IMR-90 (cell line): Measurements from ENCODE around the gene STAC3. TPM values are rescaled to one million over a fixed set of nuclear protein-coding genes. Genes with fewer than 3 reads are reported as not detected.

Source experiments
- ATAC-seq: fragments of 200-7000 bp; cut with Tn5 transposase; 2 replicates; pipeline ENCODE4 v1.9.1; 2020; ENCODE audit warnings: low read depth, mild to moderate bottlenecking, moderate library complexity
- BruUV-seq: library from RNA; stranded (reverse); fragments of 400-500 nt; replicated peaks from 2 replicates; lab custom pipeline; 2021; lab: Mats Ljungman, UMichigan
- CTCF ChIA-PET: fragments of 300-600 bp; formaldehyde crosslinking; extraction: SDS; loops from one replicate; lab custom pipeline; 2021; ENCODE audit warnings: antibody characterized with exemption; lab: Yijun Ruan, JAX
- POLR2A ChIA-PET: fragments of 300-600 bp; sonication (Branson Sonifier 250); formaldehyde crosslinking; loops from one replicate; lab custom pipeline; 2022; ENCODE audit warnings: antibody characterized with exemption; ENCODE audit not compliant: unreplicated experiment; lab: Charles Lee
- DNase-seq: peaks from one replicate; pipeline ENCODE4 v3.0.0; 2013
- H2AFZ ChIP-seq: replicated peaks from 2 replicates; pipeline ENCODE3; 2013; ENCODE audit warnings: low read length, mild to moderate bottlenecking; ENCODE audit not compliant: poor library complexity
- H2AK5ac ChIP-seq: 2 replicates; pipeline ENCODE4 v1.6.1; 2013; ENCODE audit warnings: low read depth, low read length, inconsistent platforms
- H2AK9ac ChIP-seq: replicated peaks from 2 replicates; pipeline ENCODE3; 2013; ENCODE audit warnings: mild to moderate bottlenecking, low read depth, low read length, moderate library complexity; ENCODE audit not compliant: poor library complexity
- H2BK120ac ChIP-seq: 2 replicates; pipeline ENCODE4 v1.6.1; 2013; ENCODE audit warnings: low read depth, low read length, inconsistent platforms
- H2BK15ac ChIP-seq: 3 replicates; pipeline ENCODE4 v1.6.1; 2013; ENCODE audit warnings: low read depth, low read length, inconsistent platforms
- H2BK20ac ChIP-seq: 2 replicates; pipeline ENCODE4 v1.6.1; 2013; ENCODE audit warnings: low read depth, mild to moderate bottlenecking, inconsistent platforms, low read length, moderate library complexity
- H2BK5ac ChIP-seq: 2 replicates; pipeline ENCODE4 v1.6.1; 2013; ENCODE audit warnings: mild to moderate bottlenecking, low read depth, low read length, inconsistent platforms; ENCODE audit not compliant: poor library complexity, severe bottlenecking
- H3K14ac ChIP-seq: replicated peaks from 2 replicates; pipeline ENCODE4 v1.6.1; 2013; ENCODE audit warnings: low read depth, low read length, inconsistent platforms
- H3K18ac ChIP-seq: 2 replicates; pipeline ENCODE4 v1.6.1; 2013; ENCODE audit warnings: low read depth, low read length, control low read depth
- H3K23ac ChIP-seq: 2 replicates; pipeline ENCODE4 v1.6.1; 2013; ENCODE audit warnings: low read depth, low read length, inconsistent platforms
- H3K27ac ChIP-seq: 2 replicates; pipeline ENCODE4 v1.5.1; 2013; ENCODE audit warnings: mild to moderate bottlenecking, control low read depth, low read length; ENCODE audit not compliant: insufficient read depth
- H3K27me3 ChIP-seq: 2 replicates; pipeline ENCODE4 v1.6.1; 2013; ENCODE audit warnings: low read length; ENCODE audit not compliant: control insufficient read depth, insufficient read depth
- H3K36me3 ChIP-seq: 2 replicates; pipeline ENCODE4 v1.6.1; 2013; ENCODE audit warnings: low read length, mixed read lengths; ENCODE audit not compliant: control insufficient read depth, insufficient read depth
- H3K4ac ChIP-seq: 2 replicates; pipeline ENCODE4 v1.6.1; 2013; ENCODE audit warnings: low read depth, low read length, inconsistent platforms
- H3K4me1 ChIP-seq: 2 replicates; pipeline ENCODE4 v1.6.1; 2013; ENCODE audit warnings: low read length, mixed read lengths; ENCODE audit not compliant: control insufficient read depth, insufficient read depth
- H3K4me2 ChIP-seq: 2 replicates; pipeline ENCODE4 v1.6.1; 2013; ENCODE audit warnings: low read depth, mild to moderate bottlenecking, control low read depth, low read length, moderate library complexity
- H3K4me3 ChIP-seq: 2 replicates; pipeline ENCODE4 v1.5.1; 2013; ENCODE audit warnings: low read depth, mild to moderate bottlenecking, control low read depth, low read length, moderate library complexity; ENCODE audit not compliant: insufficient read depth
- H3K56ac ChIP-seq: 2 replicates; pipeline ENCODE4 v1.6.1; 2013; ENCODE audit warnings: low read length, inconsistent platforms; ENCODE audit not compliant: insufficient read depth; ENCODE audit errors: extremely low read depth
- H3K79me1 ChIP-seq, 2 experiments: 2 replicates each; pipeline ENCODE4 v1.6.1; 2013; ENCODE audit warnings: low read length in 2 of 2, inconsistent platforms in 1 of 2, low read depth in 1 of 2
- H3K9ac ChIP-seq: 2 replicates; pipeline ENCODE4 v1.6.1; 2013; ENCODE audit warnings: low read depth, low read length, control low read depth
- H3K9me1 ChIP-seq: 2 replicates; pipeline ENCODE4 v1.6.1; 2013; ENCODE audit warnings: low read length, inconsistent platforms; ENCODE audit not compliant: insufficient read depth
- H3K9me3 ChIP-seq: 2 replicates; pipeline ENCODE4 v1.6.1; 2013; ENCODE audit warnings: low read length; ENCODE audit not compliant: control insufficient read depth, insufficient read depth
- H4K20me1 ChIP-seq: 2 replicates; pipeline ENCODE4 v1.6.1; 2013; ENCODE audit warnings: low read length, inconsistent platforms; ENCODE audit not compliant: insufficient read depth
- H4K5ac ChIP-seq: 2 replicates; pipeline ENCODE4 v1.6.1; 2013; ENCODE audit warnings: mild to moderate bottlenecking, low read depth, low read length, control low read depth
- H4K8ac ChIP-seq, 2 experiments: 2 replicates each; pipeline ENCODE4 v1.6.1; 2013; ENCODE audit warnings: low read depth in 2 of 2, low read length in 2 of 2, control low read depth in 1 of 2, inconsistent platforms in 1 of 2
- H4K91ac ChIP-seq: 2 replicates; pipeline ENCODE4 v1.6.1; 2013; ENCODE audit warnings: low read depth, low read length, inconsistent platforms; ENCODE audit not compliant: insufficient read depth
- MAFK ChIP-seq: IDR thresholded peaks from 2 replicates; pipeline ENCODE4 v1.6.1; 2012; ENCODE audit warnings: low read depth, low read length, improper control_type of control experiment
- MXI1 ChIP-seq: IDR thresholded peaks from 2 replicates; pipeline ENCODE4 v1.6.1; 2012; ENCODE audit warnings: low read depth, mild to moderate bottlenecking, low read length, moderate library complexity, borderline replicate concordance
- POLR2A ChIP-seq: IDR thresholded peaks from 2 replicates; pipeline ENCODE4 v1.6.1; 2012; ENCODE audit warnings: mild to moderate bottlenecking, low read depth, low read length
- WGBS, 2 experiments: methylation state at CpG; one replicate each; pipeline versions ENCODE4 v1.1.5 to v1.1.7; 2013; ENCODE audit warnings: missing lambda C conversion rate in 2 of 2; ENCODE audit not compliant: insufficient read length in 1 of 2; ENCODE audit errors: extremely low coverage in 2 of 2; 5-methylcytosine and 5-hydroxymethylcytosine counted together
- dilution Hi-C: fragments of 300-500 bp; cut with HindIII; formaldehyde crosslinking; loops from one replicate; pipeline ENCODE4 v1.14.3; 2018; ENCODE audit warnings: low sequenced_read_pairs; ENCODE audit not compliant: unreplicated experiment
- in situ Hi-C: fragments of 300-500 bp; cut with MboI; formaldehyde crosslinking; loops from 3 replicates; pipeline ENCODE4 v1.14.3; 2019; ENCODE audit warnings: low sequenced_read_pairs, inconsistent platforms, mixed read lengths
- intact Hi-C: fragments of 100-400 bp; cut with micrococcal nuclease; formaldehyde crosslinking; loops from 2 replicates; pipeline ENCODE4 v1.10.0; 2022
- polyA plus RNA-seq, 3 experiments: library from polyadenylated mRNA; depleted of rRNA; stranded (reverse); fragments of >200 nt; gene quantifications; 2 replicates each; pipeline ENCODE4 v1.2.3, GENCODE V29; 2012; ENCODE audit warnings: low replicate concordance in 1 of 3
- total RNA-seq: library from RNA; depleted of rRNA; stranded (reverse); fragments of >200 nt; gene quantifications from 2 replicates; pipeline ENCODE4 v1.2.3, GENCODE V29; 2012

The STAC3 gene
- total and polyA plus RNA-seq, 2 of the 4 experiments (the other 2 are of a cell fraction) = 0.18 to 0.67 TPM

- Histone ChIP-seq H3K4ac (no peak overlapping the region), H3K36me3 (peaks cover 49% of the 10 kb centered on the region), H2AFZ (peak overlapping the region; percentile 47), H3K9me1 (no peaks in the 10 kb centered on the region), H2BK15ac (no peak overlapping the region), H2AK9ac (peak overlapping the region; percentile 73), H3K56ac (no peak overlapping the region), H3K9me3 (no peaks in the 10 kb centered on the region), H3K4me2 (no peak overlapping the region), H4K8ac (no peak overlapping the region), H2AK5ac (no peak overlapping the region), H2BK5ac (no peak overlapping the region), H3K27me3 (peaks cover 40% of the 10 kb centered on the region), H2BK120ac (no peak overlapping the region), H3K23ac (peak overlapping the region; percentile 1; the same call in 1 of the 2 replicates), H4K5ac (no peak overlapping the region), H3K27ac (no peak overlapping the region), H4K20me1 (peaks cover 65% of the 10 kb centered on the region), H3K14ac (0 out of 2 replicates have a peak overlapping the region, but pooled peaks have one; percentile 5), H3K4me3 (no peak overlapping the region), H2BK20ac (no peak overlapping the region), H4K91ac (no peak overlapping the region), H3K4me1 (peaks cover 7% of the 10 kb centered on the region), H3K18ac (no peak overlapping the region), H3K79me1 (peaks cover 0 to 7% of the 10 kb centered on the region in 2 experiments; a peak in 1 of 4 replicates), H3K9ac (no peak overlapping the region)
- intact Hi-C loops = loop anchor here (1.0 kb wide), 2 partner anchors 25 to 29 kb away; no protein-coding TSS in a partner anchor
- TF ChIP-seq MXI1 = no peak
- no peak for TF ChIP-seq MAFK
- no peak for TF ChIP-seq POLR2A
- CTCF ChIA-PET = interaction anchor here (1.3 to 3.5 kb wide), 3 partner anchors 16 to 29 kb away, joined by 5 to 25 read pairs (median 14); partner anchors contain the start of gene SHMT2
- in situ Hi-C loops = no loop called here
- POLR2A ChIA-PET = interaction anchor here (0.5 to 0.7 kb wide), 3 partner anchors 22 to 65 kb away, joined by 5 to 12 read pairs (median 9); no protein-coding TSS in a partner anchor
- ATAC-seq (no peak), DNase-seq (no peak)
- WGBS, 2 experiments = 80% methylated on average over 1 of the region's 4 CpGs; no CpG with 5 or more reads in 1 of the 2 experiments
- BruUV-seq = no TSS peak
- dilution Hi-C loops = no loop called here
These were observed 37.1 kb downstream of the STAC3 start for GRCh38 chr12:57213763-57214397.
